Amniotic stem cell (primary cell): ENCODE measurements around the gene NPPB.

Source experiments
- DNase-seq: peaks from one replicate; lab custom pipeline; 2025; lab: John Stamatoyannopoulos, UW

NPPB gene

GRCh38 chr1:11880911-11881748 lies 22.4 kb upstream of the NPPB start:
- no peak for DNase-seq

GRCh38 chr1:11880181-11880575 lies 21.4 kb upstream of the NPPB start:
- no peak for DNase-seq

- DNase-seq: no peak
These were observed 20.8 kb upstream of the NPPB start for GRCh38 chr1:11879311-11880180.

- DNase-seq: no peak
These were observed 20.1 kb upstream of the NPPB start for GRCh38 chr1:11878891-11879190.

- no peak for DNase-seq
These were observed 19.5 kb upstream of the NPPB start for GRCh38 chr1:11878081-11878890.

- DNase-seq: no peak
These were observed 18.3 kb upstream of the NPPB start for GRCh38 chr1:11877074-11877473.

- no peak for DNase-seq
These were observed 16.3 kb upstream of the NPPB start for GRCh38 chr1:11875094-11875493.

- no peak for DNase-seq
These were observed 15.9 kb upstream of the NPPB start for GRCh38 chr1:11874624-11875023.

- DNase-seq: no peak
These were observed 15.5 kb upstream of the NPPB start for GRCh38 chr1:11874258-11874562.

- no peak for DNase-seq
These were observed 14.9 kb upstream of the NPPB start for GRCh38 chr1:11873395-11874257.

GRCh38 chr1:11872545-11872944 lies 13.8 kb upstream of the NPPB start:
- no peak for DNase-seq

- no peak for DNase-seq
These were observed 11.0 kb upstream of the NPPB start for GRCh38 chr1:11869650-11870207.

GRCh38 chr1:11869104-11869503 lies 10.4 kb upstream of the NPPB start:
- no peak for DNase-seq

- no peak for DNase-seq
These were observed 9.7 kb upstream of the NPPB start for GRCh38 chr1:11868331-11868980.

- no peak for DNase-seq
These were observed 4.1 kb upstream of the NPPB start for GRCh38 chr1:11862890-11863289.

GRCh38 chr1:11860587-11860986 lies 1.8 kb upstream of the NPPB start:
- DNase-seq: no peak

- DNase-seq: no peak
These were observed 1.3 kb upstream of the NPPB start for GRCh38 chr1:11860083-11860482.

GRCh38 chr1:11858968-11859871 lies 475 bp upstream of the NPPB start:
- no peak for DNase-seq

GRCh38 chr1:11858158-11858557 lies 587 bp downstream of the NPPB start:
- DNase-seq: no peak
